ENCODE measurements around the gene CWC25. TPM values are rescaled to one million over a fixed set of nuclear protein-coding genes. Genes with fewer than 3 reads are reported as not detected.

Gene CWC25
- total and polyA plus RNA-seq, 2 of the 13 experiments (the other 11 are each of a cell fraction or from before 2014, with no cell fraction given) = 15.6 to 22.7 TPM

GRCh38 chr17:38800237-38800760 is 24.8 kb downstream of the CWC25 start (continued):
- TF ChIP-seq SKIL (CRISPR knock-in tag; IDR thresholded peaks at IDR 0.05; ENCODE audit: borderline replicate concordance) (no peak), AHDC1 (CRISPR knock-in tag; IDR thresholded peaks at IDR 0.05; ENCODE audit: borderline replicate concordance) (peak; percentile 69; the same call in 1 of the 2 replicates), EZH2 (conservative IDR thresholded peaks at IDR 0.05; ENCODE audit: low read depth, low read length) (no peak), HNF4A (CRISPR knock-in tag; IDR thresholded peaks at IDR 0.05) (peak; percentile 64; the same call in 1 of the 2 replicates), NR2C2 (CRISPR knock-in tag; IDR thresholded peaks at IDR 0.05; ENCODE audit: borderline replicate concordance) (no peak), PCBP2 (optimal IDR thresholded peaks at IDR 0.05; ENCODE audit: low read depth, low read length, poor library complexity, severe bottlenecking) (no peak), ZNF598 (CRISPR knock-in tag; IDR thresholded peaks at IDR 0.05; ENCODE audit: borderline replicate concordance) (no peak), ZBTB20 (CRISPR knock-in tag; IDR thresholded peaks at IDR 0.05; ENCODE audit: borderline replicate concordance, low read depth) (no peak), NR3C1 (CRISPR knock-in tag; IDR thresholded peaks at IDR 0.05) (no peak), NFATC3 (CRISPR knock-in tag; IDR thresholded peaks at IDR 0.05) (no peak), ZFP36L1 (CRISPR knock-in tag; IDR thresholded peaks at IDR 0.05) (no peak), ZNF740 (CRISPR knock-in tag; IDR thresholded peaks at IDR 0.05) (no peak), ZNF850 (CRISPR knock-in tag; conservative IDR thresholded peaks at IDR 0.05) (peak; percentile 88; the same call in 1 of the 2 replicates), ZNF543 (CRISPR knock-in tag; IDR thresholded peaks at IDR 0.05) (no peak), CEBPB (IDR thresholded peaks at IDR 0.05; ENCODE audit: borderline replicate concordance, low read depth, low read length) (no peak), NFKB2 (CRISPR knock-in tag; IDR thresholded peaks at IDR 0.05; ENCODE audit: borderline replicate concordance) (no peak), ZNF891 (CRISPR knock-in tag; IDR thresholded peaks at IDR 0.05) (no peak), ETV5 (CRISPR knock-in tag; IDR thresholded peaks at IDR 0.05; ENCODE audit: borderline replicate concordance) (no peak), IRX3 (CRISPR knock-in tag; IDR thresholded peaks at IDR 0.05; ENCODE audit: borderline replicate concordance, low read depth) (no peak), ZNF30 (CRISPR knock-in tag; IDR thresholded peaks at IDR 0.05) (no peak), ZNF761 (CRISPR knock-in tag; conservative IDR thresholded peaks at IDR 0.05) (no peak), ATM (IDR thresholded peaks at IDR 0.05; ENCODE audit: borderline replicate concordance) (no peak), ATF5 (CRISPR knock-in tag; IDR thresholded peaks at IDR 0.05; ENCODE audit: low read depth) (no peak)

All from HepG2 (cell line).